Activated CD4-positive, alpha-beta memory T cell treated with anti-CD3 and anti-CD28 coated beads, Interleukin-2, amount 10 ng/mL, durations not matched to agents 7 days and 5 days (primary cell): ENCODE measurements around the gene AKR1C2. TPM values are rescaled to one million over a fixed set of nuclear protein-coding genes. Genes with fewer than 3 reads are reported as not detected.
"Not testable (repeated sequence)": the region's sequence is repeated elsewhere in the genome, so short reads cannot be mapped to it uniquely, and the experiment has no call there.

Experiments used
- CTCF ChIA-PET: fragments of 350-600 bp; sonication (Branson Sonifier 250); formaldehyde crosslinking; loops from one replicate; lab custom pipeline; 2021; ENCODE audit warnings: antibody characterized with exemption, inconsistent platforms; lab: Charles Lee
- POLR2A ChIA-PET: fragments of 350-600 bp; sonication (Branson Sonifier 250); formaldehyde crosslinking; loops from one replicate; lab custom pipeline; 2021; ENCODE audit warnings: antibody characterized with exemption; lab: Charles Lee
- DNase-seq: peaks from one replicate; pipeline ENCODE4 v3.0.0-alpha.2; 2020
- H3K27ac Mint-ChIP-seq: one replicate; pipeline ENCODE4 v1.8.0; 2021; ENCODE audit warnings: mild to moderate bottlenecking, mixed read lengths
- H3K27me3 Mint-ChIP-seq: one replicate; pipeline ENCODE4 v1.8.0; 2021; ENCODE audit warnings: mixed read lengths
- H3K36me3 Mint-ChIP-seq: one replicate; pipeline ENCODE4 v1.8.0; 2021; ENCODE audit warnings: low read depth, mixed read lengths
- H3K4me1 Mint-ChIP-seq: one replicate; pipeline ENCODE4 v1.8.0; 2021; ENCODE audit warnings: mixed read lengths
- H3K4me3 Mint-ChIP-seq: one replicate; pipeline ENCODE4 v1.8.0; 2021; ENCODE audit warnings: mild to moderate bottlenecking, mixed read lengths
- H3K9me3 Mint-ChIP-seq: one replicate; pipeline ENCODE4 v1.8.0; 2021; ENCODE audit warnings: mixed read lengths
- total RNA-seq, 2 experiments: library from RNA; stranded (reverse); gene quantifications; one replicate each; pipeline ENCODE4 v1.2.3, GENCODE V29; 2021

The AKR1C2 gene
- total RNA-seq, 2 experiments from 2014 or later, result not detected

GRCh38 chr10:4947635-4948596 lies 55.7 kb downstream of the AKR1C2 start:
- Mint-ChIP-seq H3K36me3 (no peaks in the 10 kb centered on the region), H3K4me1 (no peaks in the 10 kb centered on the region), H3K27me3 (no peaks in the 10 kb centered on the region), H3K27ac (no peak overlapping the region), H3K4me3 (no peak overlapping the region), H3K9me3 (no peaks in the 10 kb centered on the region)
- ChIA-PET POLR2A (no interaction called here), CTCF (no interaction called here)
- DNase-seq, result no peak

- ChIA-PET CTCF (no interaction called here), POLR2A (no interaction called here)
- DNase-seq, result no peak
- H3K9me3 Mint-ChIP-seq, result no peaks in the 10 kb centered on the region
- no peaks in the 10 kb centered on the region for H3K36me3 Mint-ChIP-seq
- no peak overlapping the region for H3K27ac Mint-ChIP-seq
- H3K4me1 Mint-ChIP-seq, result no peaks in the 10 kb centered on the region
- no peak overlapping the region for H3K4me3 Mint-ChIP-seq
- no peaks in the 10 kb centered on the region for H3K27me3 Mint-ChIP-seq
These were observed 56.5 kb downstream of the AKR1C2 start for GRCh38 chr10:4947039-4947634.

GRCh38 chr10:4945766-4946717 lies 57.6 kb downstream of the AKR1C2 start:
- POLR2A ChIA-PET, result no interaction called here
- no peaks in the 10 kb centered on the region for H3K27me3 Mint-ChIP-seq
- CTCF ChIA-PET, result no interaction called here
- no peaks in the 10 kb centered on the region for H3K36me3 Mint-ChIP-seq
- no peaks in the 10 kb centered on the region for H3K4me1 Mint-ChIP-seq
- no peaks in the 10 kb centered on the region for H3K9me3 Mint-ChIP-seq
- H3K27ac Mint-ChIP-seq, result no peak overlapping the region
- DNase-seq, result no peak
- no peak overlapping the region for H3K4me3 Mint-ChIP-seq

- ChIA-PET CTCF (no interaction called here), POLR2A (no interaction called here)
- H3K27me3 Mint-ChIP-seq, result peaks cover under 1% of the 10 kb centered on the region
- no peak overlapping the region for H3K27ac Mint-ChIP-seq
- H3K4me3 Mint-ChIP-seq, result no peak overlapping the region
- DNase-seq, result no peak
- H3K36me3 Mint-ChIP-seq, result no peaks in the 10 kb centered on the region
- peaks cover 2% of the 10 kb centered on the region for H3K4me1 Mint-ChIP-seq
- H3K9me3 Mint-ChIP-seq, result no peaks in the 10 kb centered on the region
These were observed 58.8 kb downstream of the AKR1C2 start for GRCh38 chr10:4944841-4945240.

GRCh38 chr10:4943821-4944220 lies 59.8 kb downstream of the AKR1C2 start:
- H3K4me3 Mint-ChIP-seq, result no peak overlapping the region
- DNase-seq, result no peak
- no peaks in the 10 kb centered on the region for H3K36me3 Mint-ChIP-seq
- peaks cover 3% of the 10 kb centered on the region for H3K4me1 Mint-ChIP-seq
- no peak overlapping the region for H3K27ac Mint-ChIP-seq
- ChIA-PET POLR2A (no interaction called here), CTCF (no interaction called here)
- peaks cover 2% of the 10 kb centered on the region for H3K27me3 Mint-ChIP-seq
- H3K9me3 Mint-ChIP-seq, result no peaks in the 10 kb centered on the region

- DNase-seq, H3K9me3 Mint-ChIP-seq, H3K4me1 Mint-ChIP-seq, H3K27ac Mint-ChIP-seq, CTCF ChIA-PET, POLR2A ChIA-PET, H3K4me3 Mint-ChIP-seq, H3K36me3 Mint-ChIP-seq, H3K27me3 Mint-ChIP-seq: not testable (repeated sequence)
These were observed 60.2 kb downstream of the AKR1C2 start for GRCh38 chr10:4943416-4943815.

GRCh38 chr10:4942931-4943330 lies 60.7 kb downstream of the AKR1C2 start:
- CTCF ChIA-PET, result not testable (repeated sequence)

GRCh38 chr10:4941540-4942330 lies 61.9 kb downstream of the AKR1C2 start:
- Mint-ChIP-seq H3K9me3 (no peaks in the 10 kb centered on the region), H3K27me3 (peaks cover 2% of the 10 kb centered on the region), H3K4me3 (no peak overlapping the region), H3K36me3 (no peaks in the 10 kb centered on the region), H3K4me1 (peaks cover 3% of the 10 kb centered on the region), H3K27ac (no peak overlapping the region)
- ChIA-PET CTCF (no interaction called here), POLR2A (no interaction called here)
- no peak for DNase-seq

More at GRCh38 chr10:4942931-4943330, 60.7 kb downstream of the AKR1C2 start:
- H3K27me3 Mint-ChIP-seq, H3K4me3 Mint-ChIP-seq, H3K36me3 Mint-ChIP-seq, H3K9me3 Mint-ChIP-seq, H3K27ac Mint-ChIP-seq, POLR2A ChIA-PET, H3K4me1 Mint-ChIP-seq, DNase-seq: not testable (repeated sequence)

- H3K27ac Mint-ChIP-seq, H3K9me3 Mint-ChIP-seq, CTCF ChIA-PET, POLR2A ChIA-PET, DNase-seq, H3K4me1 Mint-ChIP-seq, H3K36me3 Mint-ChIP-seq, H3K27me3 Mint-ChIP-seq, H3K4me3 Mint-ChIP-seq: not testable (repeated sequence)
These were observed 62.7 kb downstream of the AKR1C2 start for GRCh38 chr10:4940909-4941308.

- POLR2A ChIA-PET, H3K27me3 Mint-ChIP-seq, H3K4me3 Mint-ChIP-seq, CTCF ChIA-PET, DNase-seq, H3K36me3 Mint-ChIP-seq, H3K9me3 Mint-ChIP-seq, H3K4me1 Mint-ChIP-seq, H3K27ac Mint-ChIP-seq: not testable (repeated sequence)
These were observed 63.6 kb downstream of the AKR1C2 start for GRCh38 chr10:4940073-4940428.

- H3K27ac Mint-ChIP-seq, result no peak overlapping the region
- H3K4me1 Mint-ChIP-seq, result peaks cover 3% of the 10 kb centered on the region
- no peaks in the 10 kb centered on the region for H3K36me3 Mint-ChIP-seq
- ChIA-PET POLR2A (no interaction called here), CTCF (no interaction called here)
- H3K9me3 Mint-ChIP-seq, result no peaks in the 10 kb centered on the region
- peaks cover 2% of the 10 kb centered on the region for H3K27me3 Mint-ChIP-seq
- no peak overlapping the region for H3K4me3 Mint-ChIP-seq
- no peak for DNase-seq
These were observed 64.2 kb downstream of the AKR1C2 start for GRCh38 chr10:4939224-4940072.
